ENCODE measurements around the gene DLG2. TPM values are rescaled to one million over a fixed set of nuclear protein-coding genes. Genes with fewer than 3 reads are reported as not detected.

The DLG2 gene
- total and polyA plus RNA-seq, 2 of the 8 experiments (the other 6 are each of a cell fraction or from before 2014, with no cell fraction given) = 1.7 to 14.3 TPM

DNA sequence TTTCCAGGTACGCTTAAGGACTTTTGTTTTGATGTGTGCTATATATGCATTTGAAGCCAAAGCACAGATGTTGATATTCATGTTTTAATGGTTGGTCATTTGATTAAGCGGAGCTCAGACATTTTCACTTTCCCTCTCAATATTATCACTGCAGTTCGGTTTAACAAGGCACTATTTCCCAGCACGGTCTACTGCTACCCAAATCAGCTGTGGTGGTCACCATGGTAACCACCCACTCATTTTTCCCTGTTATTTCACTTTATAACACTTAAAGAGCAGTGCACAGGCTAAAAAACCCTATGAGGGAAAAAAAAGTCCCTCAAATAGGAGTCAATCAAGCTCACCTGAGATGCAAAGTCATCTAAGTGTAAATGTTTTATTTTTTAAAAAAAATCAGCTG lies 1901.4 kb downstream of the DLG2 start:
- Histone ChIP-seq H2AK5ac (ENCODE audit: low read depth, low read length) (no peak overlapping the region), H2AFZ (ENCODE audit: low read length) (peak overlapping the region; percentile 98; the same call in 1 of the 2 replicates), H3K14ac (ENCODE audit: insufficient read length) (no peak overlapping the region), H4K8ac (ENCODE audit: extremely low read depth, insufficient read depth, low read length) (no peak overlapping the region), H3K4ac (replicated peaks; ENCODE audit: insufficient read length, low read depth, low read length) (no peak overlapping the region), H3K79me1 (ENCODE audit: low read depth, low read length) (no peaks in the 10 kb centered on the region), H2BK12ac (ENCODE audit: low read depth, low read length) (no peak overlapping the region), H3K4me1 (replicated peaks in 1 of 4; ENCODE audit: control insufficient read depth in 3 of 4, insufficient read depth in 4 of 4, low read length in 3 of 4) (peaks cover 8 to 18% (median 16%) of the 10 kb centered on the region in 4 experiments; a peak in 6 of 7 replicates), H3K23me2 (ENCODE audit: low read depth, low read length) (no peaks in the 10 kb centered on the region; the same call in 1 of the 2 replicates), H3K23ac (ENCODE audit: insufficient read length) (no peak overlapping the region), H3K36me3 (ENCODE audit: control insufficient read depth in 2 of 4, insufficient read depth in 4 of 4, low read length in 3 of 4) (no peaks in the 10 kb centered on the region), H2BK5ac (ENCODE audit: low read depth, low read length) (no peak overlapping the region), H3K4me3 (ENCODE audit: extremely low read depth in 1 of 4, insufficient read depth in 2 of 4, low read depth in 3 of 4, low read length in 4 of 4) (peak overlapping the region in 3 of 4 experiments; percentile 15 to 51 (median 32); a peak in 5 of 8 replicates), H3K27me3 (replicated peaks in 1 of 4; ENCODE audit: control insufficient read depth in 3 of 4, extremely low read depth in 1 of 4, insufficient read depth in 3 of 4, low read length in 3 of 4) (no peaks in the 10 kb centered on the region), H2BK15ac (ENCODE audit: low read length) (no peak overlapping the region), H4K5ac (ENCODE audit: insufficient read length, low read depth, low read length) (no peak overlapping the region), H3K4me2 (ENCODE audit: insufficient read depth in 1 of 2, low read depth in 2 of 2, low read length in 2 of 2) (peak overlapping the region; percentile 69 to 87), H3K27ac (ENCODE audit: low read depth, low read length) (no peak overlapping the region), H4K91ac (replicated peaks; ENCODE audit: insufficient read length, low read length) (peak overlapping the region; percentile 12), H2BK120ac (replicated peaks; ENCODE audit: low read depth, low read length) (peak overlapping the region; percentile 58), H3K79me2 (ENCODE audit: control insufficient read depth in 1 of 2, insufficient read depth in 2 of 2, low read length in 2 of 2) (no peaks in the 10 kb centered on the region), H3K56ac (replicated peaks; ENCODE audit: insufficient read length, low read depth, low read length) (no peak overlapping the region), H4K20me1 (replicated peaks in 1 of 2; ENCODE audit: control insufficient read depth in 1 of 2, insufficient read depth in 2 of 2, low read length in 2 of 2) (no peaks in the 10 kb centered on the region), H3K9me3 (ENCODE audit: insufficient read depth in 2 of 2, low read depth in 1 of 2, low read length in 1 of 2) (no peaks in the 10 kb centered on the region), H3K9ac (replicated peaks in 1 of 4; ENCODE audit: extremely low read depth in 1 of 4, low read depth in 3 of 4, low read length in 3 of 4) (no peak overlapping the region), H3K18ac (ENCODE audit: extremely low read depth, low read length) (no peak overlapping the region; the same call in 1 of the 2 replicates), H2BK20ac (ENCODE audit: low read length) (no peak overlapping the region)
- ChIA-PET POLR2A (ENCODE audit: partially characterized antibody) (interaction anchor here (1.2 kb wide), 1 partner anchor 44 kb away, joined by 3 read pairs; no protein-coding TSS in a partner anchor), CTCF (ENCODE audit: partially characterized antibody) (interaction anchor here (0.5 to 3.7 kb wide), 9 partner anchors 13 to 205 kb away, joined by 3 to 20 read pairs (median 3); no protein-coding TSS in a partner anchor)
- 41% methylated on average over 4 of the region's 4 CpGs; no CpG with 5 or more reads in 1 of the 2 experiments for WGBS, 2 experiments (ENCODE audit: extremely low coverage in 1 of 2, insufficient coverage in 1 of 2, insufficient read length in 1 of 2, insufficient replicate concordance in 2 of 2, low coverage in 1 of 2, low lambda C conversion rate in 2 of 2, missing lambda C conversion rate in 1 of 2)
- FAIRE-seq (no peak), DNase-seq (ENCODE audit: low read depth in 1 of 2, low spot score in 2 of 2) (no peak)
- TF ChIP-seq RXRA (IDR thresholded peaks at IDR 0.05; ENCODE audit: insufficient read depth, low read depth, low read length) (no peak), RAD21 (IDR thresholded peaks at IDR 0.05 in 1 of 2, conservative IDR thresholded peaks at IDR 0.05 in 1 of 2; ENCODE audit: low read depth in 2 of 2, low read length in 2 of 2) (no peak), SRF (IDR thresholded peaks at IDR 0.05; ENCODE audit: low read depth, low read length) (no peak), JUN (IDR thresholded peaks at IDR 0.05; ENCODE audit: low read depth, low read length) (no peak), NRF1 (IDR thresholded peaks at IDR 0.05; ENCODE audit: low read depth, low read length) (no peak), TCF12 (IDR thresholded peaks at IDR 0.05; ENCODE audit: low read depth, low read length) (no peak), FOSL1 (IDR thresholded peaks at IDR 0.05; ENCODE audit: insufficient read depth, low read depth, low read length) (no peak), SIX5 (IDR thresholded peaks at IDR 0.05; ENCODE audit: low read depth, low read length) (no peak), MAFK (IDR thresholded peaks at IDR 0.05; ENCODE audit: low read depth, low read length) (no peak)
